GM19328 (cell line): Measurements from ENCODE around the gene ACP7.
"Not testable (repeated sequence)": the region's sequence is repeated elsewhere in the genome, so short reads cannot be mapped to it uniquely, and the experiment has no call there.

ENCODE experiments used
- ATAC-seq: cut with Tn5 transposase; IDR thresholded peaks from one replicate; pipeline ENCODE4 v1.9.1; 2021; ENCODE audit warnings: mild to moderate bottlenecking, moderate library complexity; ENCODE audit not compliant: unreplicated experiment

The ACP7 gene

DNA sequence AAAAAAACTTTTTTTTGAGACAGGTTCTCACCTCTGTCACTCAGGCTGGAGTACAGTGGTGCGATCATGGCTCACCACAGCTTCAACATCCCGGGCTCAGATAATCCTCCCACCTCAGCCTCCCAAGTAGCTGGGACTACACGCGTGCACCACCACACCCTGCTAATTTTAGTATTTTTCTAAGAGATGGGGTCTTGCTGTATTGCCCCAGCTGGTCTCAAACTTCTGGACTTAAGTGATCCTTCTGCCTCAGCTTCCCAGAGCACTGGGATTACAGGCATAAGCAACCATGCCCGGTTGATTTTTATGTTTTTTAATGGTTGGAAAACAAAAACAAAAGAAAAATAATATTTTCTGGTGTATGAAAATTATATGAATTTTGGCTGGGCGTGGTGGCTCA lies 9.2 kb upstream of the ACP7 start:
- ATAC-seq, result no peak

DNA sequence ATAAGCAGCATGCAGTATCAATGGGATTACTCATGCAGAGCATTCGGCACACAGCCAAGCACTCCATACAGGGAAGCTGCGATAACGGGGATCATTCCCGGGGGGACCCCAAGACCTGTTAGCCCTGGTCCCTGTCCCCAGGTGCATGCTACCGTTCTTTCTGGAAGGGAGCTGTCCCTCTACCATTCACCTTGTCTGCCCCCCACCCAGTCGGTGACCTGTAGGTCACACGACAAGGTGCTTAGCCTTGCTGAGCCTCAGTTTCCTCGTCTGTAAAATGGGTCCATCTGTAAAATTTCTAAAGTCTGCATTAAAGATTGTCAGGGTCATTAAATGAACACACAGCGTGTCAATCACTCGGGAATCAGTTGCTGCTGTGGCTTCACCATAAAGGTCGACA lies 6.8 kb upstream of the ACP7 start:
- ATAC-seq, result no peak

- ATAC-seq, result no peak
Measured at GRCh38 chr19:39078436-39079200, 5.5 kb upstream of the ACP7 start.

DNA sequence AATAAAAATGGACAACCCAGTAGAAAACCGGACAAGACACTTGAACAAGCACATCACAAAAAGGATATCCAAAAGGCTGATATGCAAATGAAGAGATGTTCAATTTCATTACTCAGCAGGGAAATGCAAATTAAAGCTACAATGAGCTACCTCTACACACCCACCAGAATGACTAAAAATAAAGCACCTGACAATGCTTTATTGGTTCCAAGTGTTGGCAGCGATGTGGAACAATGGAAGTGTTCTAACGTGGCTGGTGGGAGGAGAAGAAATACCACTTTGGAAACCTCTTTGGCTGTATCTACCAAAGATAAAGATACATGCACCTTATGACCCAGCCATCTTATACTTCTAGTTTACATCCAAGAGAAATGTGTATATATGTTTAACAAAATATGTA lies 3.7 kb upstream of the ACP7 start:
- no peak for ATAC-seq

GRCh38 chr19:39082167-39082566 lies 2.0 kb upstream of the ACP7 start:
- ATAC-seq, result no peak

DNA sequence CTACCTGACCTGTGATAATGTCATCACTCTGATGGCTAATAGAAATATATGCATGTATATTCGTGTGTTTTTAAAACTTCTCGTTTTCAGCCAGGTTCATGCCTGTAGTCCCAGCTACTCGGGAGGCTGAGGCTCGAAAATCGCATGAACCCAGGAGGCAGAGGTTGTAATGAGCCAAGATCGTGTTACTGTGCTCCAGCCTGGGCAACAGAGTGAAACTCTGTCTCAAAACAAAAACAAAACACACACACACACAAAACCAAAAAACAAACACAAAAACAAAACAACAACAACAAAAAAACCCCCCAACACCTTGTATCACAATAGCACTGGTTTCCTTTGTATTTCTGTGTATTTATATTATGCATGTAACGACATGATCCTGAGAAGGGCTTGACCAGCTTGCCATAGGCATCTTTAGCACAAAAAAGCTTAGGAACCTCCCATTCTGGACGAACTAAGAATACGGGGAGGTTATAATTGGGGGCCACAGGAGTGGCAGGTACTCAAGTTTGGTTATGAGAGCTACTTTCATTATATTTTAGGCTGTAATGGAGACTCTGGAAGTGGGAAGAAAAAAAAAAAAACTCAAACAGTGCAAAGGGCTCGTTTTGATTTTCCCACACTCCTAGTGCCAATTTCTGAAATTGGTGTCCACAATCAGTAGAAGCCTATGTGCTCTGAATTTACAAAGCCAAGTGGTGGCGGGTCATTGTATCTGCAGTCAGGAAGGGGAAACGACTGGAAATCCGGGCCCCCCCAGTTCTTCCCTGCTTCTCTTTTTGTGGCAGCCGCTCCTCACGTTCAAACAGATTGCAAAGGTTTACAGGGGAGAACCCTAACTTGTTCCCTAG lies 1.2 kb upstream of the ACP7 start:
- ATAC-seq, result no peak

- no peak for ATAC-seq
Measured at GRCh38 chr19:39083599-39083982, 577 bp upstream of the ACP7 start.

- ATAC-seq, result no peak
Measured at GRCh38 chr19:39084732-39085080, 538 bp downstream of the ACP7 start.

DNA sequence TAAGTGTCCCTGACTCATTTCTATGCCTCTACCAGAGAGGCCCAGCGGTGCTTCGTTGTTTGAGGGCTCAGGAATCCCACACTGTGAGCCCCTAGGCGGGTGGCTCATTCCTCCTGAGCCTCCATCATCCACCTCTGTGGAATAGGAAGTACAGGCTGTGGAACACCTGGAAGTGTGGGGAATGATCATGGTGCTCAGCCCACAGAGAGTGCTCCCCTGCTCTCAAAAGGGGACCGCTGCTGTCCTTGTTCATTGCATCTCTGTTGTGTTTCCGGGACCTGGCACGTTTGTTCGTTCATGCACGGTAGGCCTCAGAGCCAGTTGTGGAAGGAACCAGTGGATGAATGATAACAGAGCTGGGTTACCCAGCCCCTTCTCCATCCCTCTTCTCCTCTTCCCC lies 1.2 kb downstream of the ACP7 start:
- ATAC-seq, result no peak

- ATAC-seq, result no peak
Measured at GRCh38 chr19:39086386-39086785, 2.2 kb downstream of the ACP7 start.

- ATAC-seq, result no peak
Measured at GRCh38 chr19:39087907-39088686, 3.9 kb downstream of the ACP7 start.

GRCh38 chr19:39090016-39090415 lies 5.8 kb downstream of the ACP7 start:
- ATAC-seq, result not testable (repeated sequence)

DNA sequence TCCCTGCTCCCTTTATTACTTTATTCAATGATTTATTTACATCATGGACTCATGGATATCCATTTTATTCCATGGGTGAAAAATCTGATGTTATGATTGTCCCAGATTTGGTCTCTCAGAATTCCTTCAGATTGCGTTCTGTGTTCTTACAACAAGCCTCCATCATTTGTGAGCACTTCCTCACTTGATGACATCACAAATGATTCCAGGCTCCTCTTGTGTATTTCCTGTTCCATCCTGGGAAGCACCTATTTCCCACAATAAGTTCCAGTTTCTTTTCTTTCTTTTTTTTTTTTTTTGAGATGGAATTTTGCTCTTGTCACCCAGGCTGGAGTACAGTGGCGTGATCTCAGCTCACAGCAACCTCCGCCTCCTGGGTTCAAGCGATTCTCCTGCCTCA lies 6.7 kb downstream of the ACP7 start:
- no peak for ATAC-seq

DNA sequence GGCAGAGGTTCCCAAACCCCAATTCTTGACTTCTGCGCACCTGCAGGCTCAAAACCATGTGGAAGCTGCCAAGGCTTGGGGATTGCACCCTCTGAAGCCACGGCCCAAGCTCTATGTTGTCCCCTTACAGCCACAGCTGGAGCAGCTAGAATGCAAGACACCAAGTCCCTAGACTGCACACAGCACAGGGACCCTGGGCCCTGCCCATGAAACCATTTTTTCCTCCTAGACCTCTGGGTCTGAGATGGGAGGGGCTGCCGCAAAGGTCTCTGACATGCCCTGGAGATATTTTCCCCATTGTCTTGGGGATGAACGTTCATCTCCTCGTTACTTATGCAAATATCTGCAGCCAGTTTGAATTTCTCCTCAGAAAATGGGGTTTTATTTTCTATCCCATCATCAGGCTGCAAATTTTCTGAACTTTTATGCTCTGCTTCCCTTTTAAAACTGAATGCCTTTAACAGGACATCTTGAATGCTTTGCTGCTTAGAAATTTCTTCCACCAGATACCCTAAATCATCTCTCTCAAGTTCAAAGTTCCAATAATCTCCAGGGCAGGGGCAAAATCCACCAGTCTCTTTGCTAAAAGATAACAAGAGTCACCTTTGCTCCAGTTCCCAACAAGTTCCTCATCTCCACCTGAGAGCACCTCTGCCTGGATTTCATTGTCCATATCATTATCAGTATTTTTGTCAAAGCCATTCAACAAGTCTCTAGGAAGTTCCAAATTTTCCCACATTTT lies 11.8 kb downstream of the ACP7 start:
- not testable (repeated sequence) for ATAC-seq

DNA sequence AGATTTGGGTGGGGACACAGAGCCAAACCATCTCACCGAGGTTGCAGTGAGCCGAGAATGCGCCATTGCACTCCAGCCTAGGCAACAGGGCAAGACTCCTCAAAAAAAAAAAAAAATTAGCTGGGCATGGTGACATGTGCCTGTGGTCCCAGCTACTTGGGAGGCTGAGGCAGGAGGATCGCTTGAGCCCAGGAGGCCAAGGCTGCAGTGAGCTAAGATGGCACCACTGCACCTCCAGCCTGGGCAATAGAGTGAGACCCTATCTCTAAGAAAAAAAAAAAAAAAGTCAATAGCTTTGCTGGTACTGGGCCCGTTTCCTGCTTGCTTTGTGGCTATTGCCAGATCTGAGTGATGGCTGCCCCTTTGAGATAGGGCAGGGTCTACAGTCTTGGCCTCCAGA lies 13.1 kb downstream of the ACP7 start:
- ATAC-seq, result no peak

GRCh38 chr19:39097721-39098120 lies 13.6 kb downstream of the ACP7 start:
- ATAC-seq, result no peak

DNA sequence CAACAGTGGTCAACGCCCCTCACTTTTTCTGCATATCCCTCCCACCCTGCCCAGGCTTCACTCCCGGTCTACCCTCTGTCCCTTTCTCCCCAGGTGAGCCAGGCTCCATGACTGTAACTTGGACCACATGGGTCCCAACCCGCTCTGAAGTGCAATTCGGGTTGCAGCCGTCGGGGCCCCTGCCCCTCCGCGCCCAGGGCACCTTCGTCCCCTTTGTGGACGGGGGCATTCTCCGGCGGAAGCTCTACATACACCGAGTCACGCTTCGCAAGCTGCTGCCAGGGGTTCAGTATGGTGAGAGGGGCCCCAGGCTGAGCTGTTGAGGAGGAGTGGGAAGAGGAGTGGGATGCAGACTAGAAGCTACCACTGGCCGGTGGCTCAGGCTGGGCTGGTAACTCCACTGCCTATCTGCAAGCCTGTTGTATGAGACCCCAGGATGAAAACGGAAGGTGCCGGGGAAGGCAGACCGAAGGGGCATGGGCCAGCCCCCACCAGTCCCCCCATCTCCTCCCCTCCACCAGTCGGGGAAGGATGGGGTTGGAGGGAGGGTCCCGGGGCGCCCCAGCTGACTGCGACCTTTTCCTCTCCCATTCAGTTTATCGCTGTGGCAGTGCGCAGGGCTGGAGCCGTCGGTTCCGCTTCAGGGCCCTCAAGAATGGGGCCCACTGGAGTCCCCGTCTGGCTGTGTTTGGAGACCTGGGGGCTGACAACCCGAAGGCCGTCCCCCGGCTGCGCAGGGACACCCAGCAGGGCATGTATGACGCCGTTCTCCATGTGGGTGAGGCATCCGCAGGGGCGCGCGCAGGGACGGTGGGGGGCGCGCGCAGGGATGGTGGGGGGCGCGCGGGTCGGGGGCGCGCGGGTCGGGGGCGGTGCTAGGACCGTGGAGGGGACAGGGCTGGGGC lies 14.4 kb downstream of the ACP7 start:
- ATAC-seq, result no peak

GRCh38 chr19:39099341-39099740 lies 15.2 kb downstream of the ACP7 start:
- ATAC-seq, result no peak

- no peak for ATAC-seq
Measured at GRCh38 chr19:39100500-39101166, 16.5 kb downstream of the ACP7 start.
